GM08714 (cell line): ENCODE data around the gene DIAPH3.
"Not testable (repeated sequence)": the region's sequence is repeated elsewhere in the genome, so short reads cannot be mapped to it uniquely, and the experiment has no call there.

Experiments
- H3K4me3 ChIP-seq: fragments of 200-500 bp; sonication (Bioruptor generic); 2 replicates; pipeline ENCODE4 v1.5.1; 2014; ENCODE audit warnings: mild to moderate bottlenecking, low read length, inconsistent platforms
- ZNF274 ChIP-seq: IDR thresholded peaks from 2 replicates; pipeline ENCODE4 v1.6.1; 2012; ENCODE audit warnings: mild to moderate bottlenecking, low read depth, low read length

DIAPH3 gene

GRCh38 chr13:60095300-60095699 is 68.4 kb downstream of the DIAPH3 start:
- no peak for TF ChIP-seq ZNF274

GRCh38 chr13:60094385-60095088 is 69.2 kb downstream of the DIAPH3 start:
- TF ChIP-seq ZNF274: no peak
- no peak overlapping the region for H3K4me3 ChIP-seq

More at GRCh38 chr13:60095300-60095699, 68.4 kb downstream of the DIAPH3 start:
- H3K4me3 ChIP-seq: no peak overlapping the region

GRCh38 chr13:60093425-60094019 is 70.2 kb downstream of the DIAPH3 start:
- no peak for TF ChIP-seq ZNF274
- H3K4me3 ChIP-seq: no peak overlapping the region

GRCh38 chr13:60091573-60091972 is 72.2 kb downstream of the DIAPH3 start:
- H3K4me3 ChIP-seq: no peak overlapping the region
- TF ChIP-seq ZNF274: no peak

GRCh38 chr13:60090574-60090973 is 73.2 kb downstream of the DIAPH3 start:
- TF ChIP-seq ZNF274: no peak
- H3K4me3 ChIP-seq: no peak overlapping the region

- not testable (repeated sequence) for H3K4me3 ChIP-seq
Measured at GRCh38 chr13:60083780-60084179, 79.9 kb downstream of the DIAPH3 start.

- TF ChIP-seq ZNF274: no peak
- no peak overlapping the region for H3K4me3 ChIP-seq
Measured at GRCh38 chr13:60080850-60081249, 82.9 kb downstream of the DIAPH3 start.

- no peak overlapping the region for H3K4me3 ChIP-seq
- TF ChIP-seq ZNF274: no peak
Measured at GRCh38 chr13:60078226-60078625, 85.5 kb downstream of the DIAPH3 start.

- TF ChIP-seq ZNF274: no peak
- no peak overlapping the region for H3K4me3 ChIP-seq
Measured at GRCh38 chr13:60075850-60076249, 87.9 kb downstream of the DIAPH3 start.

- no peak overlapping the region for H3K4me3 ChIP-seq
- no peak for TF ChIP-seq ZNF274
Measured at GRCh38 chr13:60074397-60074796, 89.3 kb downstream of the DIAPH3 start.

GRCh38 chr13:60066226-60066625 is 97.5 kb downstream of the DIAPH3 start:
- no peak for TF ChIP-seq ZNF274
- H3K4me3 ChIP-seq: no peak overlapping the region

GRCh38 chr13:60062502-60062901 is 101.2 kb downstream of the DIAPH3 start:
- no peak overlapping the region for H3K4me3 ChIP-seq
- no peak for TF ChIP-seq ZNF274

GRCh38 chr13:60061737-60062136 is 102.0 kb downstream of the DIAPH3 start:
- TF ChIP-seq ZNF274: no peak
- H3K4me3 ChIP-seq: no peak overlapping the region

- no peak for TF ChIP-seq ZNF274
Measured at GRCh38 chr13:60051754-60052285, 111.9 kb downstream of the DIAPH3 start.

GRCh38 chr13:60048353-60048752 is 115.4 kb downstream of the DIAPH3 start:
- not testable (repeated sequence) for H3K4me3 ChIP-seq

More at GRCh38 chr13:60051754-60052285, 111.9 kb downstream of the DIAPH3 start:
- no peak overlapping the region for H3K4me3 ChIP-seq
